GM21786 (cell line): ENCODE data around the gene SLC20A1.
"Not testable (repeated sequence)": the region's sequence is repeated elsewhere in the genome, so short reads cannot be mapped to it uniquely, and the experiment has no call there.

Experiments
- ATAC-seq: cut with Tn5 transposase; IDR thresholded peaks from one replicate; pipeline ENCODE4 v1.9.1; 2021; ENCODE audit not compliant: unreplicated experiment

SLC20A1 gene

DNA sequence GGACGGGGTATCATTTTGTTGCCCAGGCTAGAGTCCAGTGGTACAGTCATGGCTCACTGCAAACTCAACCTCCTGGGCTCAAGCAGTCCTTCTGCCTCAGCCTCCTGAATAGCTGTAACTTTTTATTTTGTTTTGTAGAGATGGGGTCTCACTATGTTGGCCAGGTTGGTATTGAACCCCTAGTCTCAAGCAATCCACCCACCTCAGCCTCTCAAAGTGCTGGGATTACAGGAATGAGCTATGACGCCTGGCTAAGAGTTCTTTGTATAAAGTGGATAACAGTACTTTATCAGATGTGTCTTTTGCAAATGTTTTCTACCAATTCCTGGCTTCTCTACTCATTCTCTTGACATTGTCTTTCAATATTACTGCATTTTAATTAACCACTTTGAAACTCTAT, 57.9 kb downstream of the SLC20A1 start:
- ATAC-seq: no peak

DNA sequence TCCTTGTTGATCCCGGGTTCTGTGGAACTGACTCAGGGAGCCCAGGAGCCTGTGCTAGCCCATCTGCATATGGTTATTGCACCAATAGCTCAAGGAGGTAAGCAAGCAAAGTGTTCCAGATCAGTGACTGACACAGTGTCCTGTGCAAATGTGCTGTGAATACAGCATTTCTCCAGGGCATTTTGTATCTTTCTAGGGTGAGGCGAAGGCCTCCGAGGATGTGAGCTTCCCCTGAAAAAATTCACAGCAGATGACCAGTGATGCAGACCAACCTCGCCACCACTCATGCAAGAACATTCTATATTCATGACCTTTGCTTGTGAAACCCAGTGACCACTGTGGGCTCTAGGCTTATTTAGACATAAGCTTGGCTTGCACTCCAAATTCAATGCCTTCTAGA, 59.8 kb downstream of the SLC20A1 start:
- ATAC-seq: no peak

DNA sequence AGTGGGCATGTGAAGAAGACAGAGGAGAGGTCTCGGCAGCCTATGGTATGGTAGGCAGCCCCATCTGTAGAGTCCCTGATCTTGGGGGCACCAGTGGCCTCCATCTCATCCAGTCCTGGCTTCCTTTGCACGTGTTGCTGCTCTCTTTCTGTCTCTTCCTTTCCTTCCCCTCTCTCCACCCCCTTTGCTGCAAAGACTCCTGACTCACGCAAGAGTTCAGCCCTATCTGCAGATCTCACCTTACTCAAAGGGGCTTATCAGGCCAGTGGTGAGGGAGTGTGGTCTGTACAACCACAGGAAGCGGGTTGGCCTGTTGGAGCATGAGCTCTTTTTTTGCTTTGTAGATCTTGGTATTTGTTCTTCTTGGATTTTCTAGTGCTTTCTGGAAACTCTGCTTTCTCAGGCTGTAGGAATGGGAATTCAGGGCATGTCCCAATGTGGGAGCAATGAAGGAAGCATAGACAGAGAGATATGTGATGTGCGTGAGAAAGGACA, 60.5 kb downstream of the SLC20A1 start:
- no peak for ATAC-seq

DNA sequence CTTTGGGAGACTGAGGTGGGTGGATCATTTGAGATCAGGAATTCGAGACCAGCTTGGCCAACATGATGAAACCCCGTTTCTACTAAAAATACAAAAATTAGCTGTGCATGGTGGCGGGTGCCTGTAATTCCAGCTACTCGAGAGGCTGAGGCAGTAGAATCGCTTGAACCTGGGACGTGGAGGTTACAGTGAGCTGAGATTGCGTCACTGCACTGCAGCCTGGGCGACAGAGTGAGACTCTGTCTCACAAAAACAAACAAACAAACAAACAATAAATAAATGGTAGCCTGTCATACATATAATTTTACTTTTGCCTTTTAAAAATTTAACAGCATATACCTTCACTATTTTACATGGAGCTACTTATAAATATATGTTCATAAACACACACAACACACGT, 61.2 kb downstream of the SLC20A1 start:
- ATAC-seq: not testable (repeated sequence)

DNA sequence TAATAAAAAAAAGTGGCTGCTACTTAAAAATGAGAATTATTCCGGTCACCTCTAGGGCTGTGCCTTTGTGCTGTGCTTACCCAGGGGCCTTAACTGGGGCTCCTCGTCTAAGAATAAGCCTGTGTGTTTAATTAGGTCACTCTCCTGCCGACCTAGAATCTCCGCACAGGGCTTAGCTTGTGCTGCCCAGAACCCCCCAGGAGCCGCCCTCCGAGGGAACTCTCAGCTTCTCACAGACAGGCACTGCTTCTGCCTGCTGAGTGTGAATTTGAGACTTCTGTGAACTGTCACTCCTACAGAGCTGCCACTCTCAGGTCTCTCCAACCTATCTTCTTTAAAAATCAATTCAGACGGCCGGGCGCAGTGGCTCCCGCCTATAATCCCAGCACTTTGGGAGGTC, 63.2 kb downstream of the SLC20A1 start:
- no peak for ATAC-seq

DNA sequence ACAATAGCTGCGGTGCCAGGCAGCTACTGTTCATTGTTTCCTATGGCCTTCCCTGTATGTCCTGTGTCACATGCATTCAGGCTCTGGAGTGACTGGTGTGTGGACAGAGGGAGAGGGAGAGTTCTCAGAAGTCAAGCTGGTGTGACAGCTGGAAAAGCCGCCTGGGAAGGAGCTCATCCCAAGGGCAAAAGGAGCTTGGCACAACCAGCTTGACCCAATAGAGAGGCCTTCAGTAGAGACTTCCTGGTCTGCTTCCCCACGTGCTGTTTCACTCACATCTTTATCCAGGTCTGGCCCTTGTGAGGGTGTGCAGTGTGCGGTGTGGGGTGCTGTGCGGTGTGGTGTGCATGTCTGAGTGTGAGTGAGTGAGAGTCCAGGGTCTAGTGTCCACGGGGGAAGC, 64.0 kb downstream of the SLC20A1 start:
- no peak for ATAC-seq

DNA sequence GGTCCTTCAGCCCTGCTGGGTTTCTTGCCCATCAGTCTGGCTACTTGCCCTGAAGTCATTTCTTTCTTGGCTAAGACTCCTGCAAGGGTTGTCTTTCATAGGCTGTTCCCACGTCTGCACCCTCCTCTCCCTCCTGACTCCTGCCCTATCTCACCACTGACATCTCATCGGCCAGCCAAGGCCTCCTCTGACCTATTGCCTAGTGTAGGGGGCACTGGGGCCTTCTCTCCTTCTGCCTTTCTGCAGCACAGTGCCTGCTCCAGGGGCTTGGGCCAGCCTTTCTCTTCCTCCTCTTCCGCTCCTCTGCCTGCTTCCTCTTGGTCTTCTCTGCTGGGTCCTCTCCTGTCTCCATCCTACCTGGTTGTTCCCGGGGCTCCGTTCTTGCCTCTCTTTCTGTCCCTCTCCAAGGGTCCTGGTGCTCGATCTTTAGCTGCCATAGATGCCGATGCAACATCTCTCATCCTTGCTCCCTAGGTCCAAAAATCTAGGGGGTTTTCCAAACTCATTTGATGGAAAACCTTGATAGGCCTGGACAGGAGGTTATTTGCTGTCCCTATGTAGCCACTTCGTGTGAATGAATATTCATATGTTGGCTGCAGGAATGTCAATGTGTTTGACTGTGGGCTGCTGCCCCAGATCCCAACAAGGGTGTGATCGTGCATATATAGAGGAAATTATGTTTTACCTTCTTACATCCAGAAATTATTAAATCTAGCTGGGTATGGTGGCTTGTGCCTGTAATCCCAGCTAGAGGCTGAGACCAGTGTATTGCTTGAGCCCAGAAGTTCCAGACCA, 65.4 kb downstream of the SLC20A1 start:
- no peak for ATAC-seq

DNA sequence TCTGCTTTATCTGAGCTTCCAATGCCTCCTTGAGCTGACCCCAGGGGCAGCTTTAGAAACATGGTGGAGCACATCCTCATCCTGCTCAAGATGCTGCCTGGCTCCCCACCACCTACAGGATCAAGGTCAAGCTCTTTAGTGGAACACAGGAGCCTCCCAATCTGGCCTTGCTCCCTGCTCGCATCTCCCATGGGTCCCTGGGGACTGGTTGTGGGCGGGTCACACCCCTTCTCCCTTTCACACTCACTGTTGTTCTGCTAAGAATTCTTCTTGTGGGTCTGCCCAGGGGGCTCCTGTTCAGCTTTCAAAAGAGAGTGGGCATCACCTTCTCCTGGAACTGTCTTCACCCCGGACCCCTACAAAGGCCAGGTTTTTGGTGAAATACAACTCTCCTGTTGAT, 66.7 kb downstream of the SLC20A1 start:
- ATAC-seq: no peak

DNA sequence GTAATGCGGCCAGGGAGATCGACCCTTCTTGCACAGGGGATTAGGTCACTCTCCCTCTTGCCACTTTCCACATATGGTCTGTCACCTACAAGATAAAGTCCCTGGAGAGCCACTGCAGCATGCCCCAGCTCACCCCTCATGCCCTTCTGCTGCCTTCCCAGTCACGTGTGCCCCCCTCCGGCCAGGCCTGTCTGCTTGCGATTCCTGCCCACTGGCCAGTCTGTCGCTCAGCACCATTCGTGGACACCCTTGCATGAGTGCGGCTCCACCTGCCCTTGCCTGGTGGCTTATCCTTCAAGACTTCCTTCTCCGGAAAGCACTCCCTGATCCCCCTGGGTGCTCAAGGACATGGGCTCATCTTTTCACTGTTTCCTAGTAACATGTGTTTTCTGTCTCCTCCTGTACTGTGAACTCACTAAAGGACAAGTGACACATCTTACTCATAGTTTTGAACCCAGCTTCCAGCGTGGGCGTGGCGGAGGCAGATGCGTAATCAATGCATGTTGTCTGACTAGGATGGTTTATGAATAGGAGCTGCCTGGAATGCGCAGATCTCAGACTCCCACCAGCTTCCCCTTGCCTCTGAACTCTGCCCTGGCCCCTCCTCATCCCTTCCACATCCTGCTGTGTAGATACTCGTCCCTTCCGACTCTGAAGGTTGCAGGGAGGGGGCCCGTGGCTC, 67.3 kb downstream of the SLC20A1 start:
- no peak for ATAC-seq
